IgD-negative memory B cell (primary cell): Measurements from ENCODE around the gene CUX1. TPM values are rescaled to one million over a fixed set of nuclear protein-coding genes. Genes with fewer than 3 reads are reported as not detected.
A peak's percentile ranks its signal among the peaks of the same experiment; 100 is the strongest.

Experiments used
- H3K27ac Mint-ChIP-seq, 3 donors: one replicate each; pipeline ENCODE4 v1.8.0; 2020 to 2022; ENCODE audit warnings: mild to moderate bottlenecking in 3 of 3, mixed read lengths in 3 of 3, moderate library complexity in 1 of 3
- H3K27me3 Mint-ChIP-seq: one replicate; pipeline ENCODE4 v1.8.0; 2021; ENCODE audit warnings: mixed read lengths
- H3K36me3 Mint-ChIP-seq: one replicate; pipeline ENCODE4 v1.8.0; 2020; ENCODE audit warnings: mild to moderate bottlenecking, mixed read lengths
- H3K4me1 Mint-ChIP-seq, 3 donors: one replicate each; pipeline ENCODE4 v1.8.0; 2020 to 2022; ENCODE audit warnings: mixed read lengths in 3 of 3, mild to moderate bottlenecking in 1 of 3
- H3K4me3 Mint-ChIP-seq, 4 donors: one replicate each; pipeline ENCODE4 v1.8.0; 2020 to 2022; ENCODE audit warnings: mild to moderate bottlenecking in 4 of 4, mixed read lengths in 4 of 4, moderate library complexity in 3 of 4
- H3K9me3 Mint-ChIP-seq, 3 donors: one replicate each; pipeline ENCODE4 v1.8.0; 2020 to 2021; ENCODE audit warnings: mixed read lengths in 3 of 3, mild to moderate bottlenecking in 1 of 3
- polyA plus RNA-seq: library from polyadenylated mRNA; unstranded; fragments of 300-500 nt; fragmentation: Illumina TruSeq; gene quantifications from one replicate; pipeline ENCODE4 v1.2.3, GENCODE V29; 2021

The CUX1 gene
- polyA plus RNA-seq, 1 donor from 2014 or later: 22.2 TPM

- Mint-ChIP-seq H3K9me3 (no peaks in the 10 kb centered on the region), H3K27ac (no peak overlapping the region), H3K4me1 (no peaks in the 10 kb centered on the region), H3K36me3 (peaks cover 18% of the 10 kb centered on the region), H3K27me3 (no peaks in the 10 kb centered on the region), H3K4me3 (no peak overlapping the region)
Observed at GRCh38 chr7:102099474-102099873, 282.0 kb downstream of the CUX1 start.

GRCh38 chr7:102101111-102101551, 283.7 kb downstream of the CUX1 start:
- Mint-ChIP-seq H3K36me3 (peaks cover 18% of the 10 kb centered on the region), H3K27ac (no peak overlapping the region), H3K27me3 (no peaks in the 10 kb centered on the region), H3K4me1 (peaks cover 0 to 1% (median 0%) of the 10 kb centered on the region in 3 donors), H3K4me3 (no peak overlapping the region), H3K9me3 (no peaks in the 10 kb centered on the region)

- no peak overlapping the region for H3K27ac Mint-ChIP-seq
Observed at GRCh38 chr7:102101926-102102325, 284.5 kb downstream of the CUX1 start.

GRCh38 chr7:102103027-102103372, 285.6 kb downstream of the CUX1 start:
- no peaks in the 10 kb centered on the region for H3K9me3 Mint-ChIP-seq
- H3K27me3 Mint-ChIP-seq: no peaks in the 10 kb centered on the region
- no peak overlapping the region for H3K4me3 Mint-ChIP-seq
- H3K4me1 Mint-ChIP-seq: peaks cover 0 to 1% (median 0%) of the 10 kb centered on the region in 3 donors
- no peak overlapping the region for H3K27ac Mint-ChIP-seq
- H3K36me3 Mint-ChIP-seq: peaks cover 20% of the 10 kb centered on the region

More at GRCh38 chr7:102101926-102102325, 284.5 kb downstream of the CUX1 start:
- H3K27me3 Mint-ChIP-seq: no peaks in the 10 kb centered on the region
- no peaks in the 10 kb centered on the region for H3K9me3 Mint-ChIP-seq
- peaks cover 0 to 1% (median 0%) of the 10 kb centered on the region in 3 donors for H3K4me1 Mint-ChIP-seq
- H3K36me3 Mint-ChIP-seq: peaks cover 21% of the 10 kb centered on the region
- H3K4me3 Mint-ChIP-seq: peak overlapping the region in 1 of 4 donors; percentile 23

GRCh38 chr7:102104245-102104644, 286.8 kb downstream of the CUX1 start:
- Mint-ChIP-seq H3K4me3 (no peak overlapping the region), H3K4me1 (peaks cover 0 to 1% (median 0%) of the 10 kb centered on the region in 3 donors), H3K27ac (peak overlapping the region in 1 of 3 donors; percentile 1), H3K27me3 (no peaks in the 10 kb centered on the region), H3K9me3 (no peaks in the 10 kb centered on the region), H3K36me3 (peaks cover 17% of the 10 kb centered on the region)

GRCh38 chr7:102106625-102107024, 289.2 kb downstream of the CUX1 start:
- H3K9me3 Mint-ChIP-seq: no peaks in the 10 kb centered on the region
- peaks cover 11% of the 10 kb centered on the region for H3K36me3 Mint-ChIP-seq
- H3K27me3 Mint-ChIP-seq: no peaks in the 10 kb centered on the region
- no peak overlapping the region for H3K27ac Mint-ChIP-seq
- no peak overlapping the region for H3K4me3 Mint-ChIP-seq
- H3K4me1 Mint-ChIP-seq: peaks cover 0 to 1% (median 0%) of the 10 kb centered on the region in 3 donors

- Mint-ChIP-seq H3K9me3 (no peaks in the 10 kb centered on the region), H3K27me3 (no peaks in the 10 kb centered on the region), H3K36me3 (peaks cover 12% of the 10 kb centered on the region), H3K27ac (no peak overlapping the region), H3K4me1 (peaks cover 0 to 1% (median 0%) of the 10 kb centered on the region in 3 donors), H3K4me3 (no peak overlapping the region)
Observed at GRCh38 chr7:102107474-102108104, 290.2 kb downstream of the CUX1 start.

- no peak overlapping the region for H3K4me3 Mint-ChIP-seq
- H3K27ac Mint-ChIP-seq: no peak overlapping the region
- H3K4me1 Mint-ChIP-seq: no peaks in the 10 kb centered on the region
- no peaks in the 10 kb centered on the region for H3K27me3 Mint-ChIP-seq
- H3K9me3 Mint-ChIP-seq: no peaks in the 10 kb centered on the region
- peaks cover 9% of the 10 kb centered on the region for H3K36me3 Mint-ChIP-seq
Observed at GRCh38 chr7:102111061-102112041, 293.9 kb downstream of the CUX1 start.

GRCh38 chr7:102115181-102115580, 297.8 kb downstream of the CUX1 start:
- Mint-ChIP-seq H3K4me1 (no peaks in the 10 kb centered on the region), H3K27me3 (no peaks in the 10 kb centered on the region), H3K4me3 (no peak overlapping the region), H3K27ac (no peak overlapping the region), H3K36me3 (peaks cover 12% of the 10 kb centered on the region), H3K9me3 (no peaks in the 10 kb centered on the region)

GRCh38 chr7:102115931-102116330, 298.5 kb downstream of the CUX1 start:
- Mint-ChIP-seq H3K9me3 (no peaks in the 10 kb centered on the region), H3K27me3 (no peaks in the 10 kb centered on the region), H3K36me3 (peaks cover 12% of the 10 kb centered on the region), H3K4me1 (peaks cover 0 to 1% (median 0%) of the 10 kb centered on the region in 3 donors), H3K27ac (no peak overlapping the region), H3K4me3 (no peak overlapping the region)

GRCh38 chr7:102117743-102118142, 300.3 kb downstream of the CUX1 start:
- Mint-ChIP-seq H3K4me3 (no peak overlapping the region), H3K36me3 (peaks cover 11% of the 10 kb centered on the region), H3K9me3 (no peaks in the 10 kb centered on the region), H3K27ac (no peak overlapping the region), H3K27me3 (no peaks in the 10 kb centered on the region), H3K4me1 (peaks cover 7 to 10% (median 7%) of the 10 kb centered on the region in 3 donors)

GRCh38 chr7:102119213-102119651, 301.8 kb downstream of the CUX1 start:
- Mint-ChIP-seq H3K27ac (no peak overlapping the region), H3K9me3 (no peaks in the 10 kb centered on the region), H3K4me3 (peak overlapping the region in 1 of 4 donors; percentile 43), H3K4me1 (peaks cover 7 to 13% (median 7%) of the 10 kb centered on the region in 3 donors), H3K27me3 (no peaks in the 10 kb centered on the region), H3K36me3 (peaks cover 9% of the 10 kb centered on the region)

GRCh38 chr7:102119925-102120324, 302.5 kb downstream of the CUX1 start:
- H3K4me3 Mint-ChIP-seq: no peak overlapping the region
- H3K36me3 Mint-ChIP-seq: peaks cover 8% of the 10 kb centered on the region
- peaks cover 7 to 16% (median 12%) of the 10 kb centered on the region in 3 donors for H3K4me1 Mint-ChIP-seq
- no peaks in the 10 kb centered on the region for H3K9me3 Mint-ChIP-seq
- no peak overlapping the region for H3K27ac Mint-ChIP-seq
- H3K27me3 Mint-ChIP-seq: no peaks in the 10 kb centered on the region

GRCh38 chr7:102120666-102121195, 303.3 kb downstream of the CUX1 start:
- Mint-ChIP-seq H3K9me3 (no peaks in the 10 kb centered on the region), H3K27me3 (no peaks in the 10 kb centered on the region), H3K27ac (no peak overlapping the region)

GRCh38 chr7:102122026-102122425, 304.6 kb downstream of the CUX1 start:
- Mint-ChIP-seq H3K36me3 (peaks cover 7% of the 10 kb centered on the region), H3K4me3 (no peak overlapping the region), H3K9me3 (no peaks in the 10 kb centered on the region), H3K27ac (no peak overlapping the region), H3K27me3 (no peaks in the 10 kb centered on the region), H3K4me1 (peaks cover 7 to 20% (median 12%) of the 10 kb centered on the region in 3 donors)

More at GRCh38 chr7:102120666-102121195, 303.3 kb downstream of the CUX1 start:
- H3K4me1 Mint-ChIP-seq: peaks cover 7 to 20% (median 12%) of the 10 kb centered on the region in 3 donors
- no peak overlapping the region for H3K4me3 Mint-ChIP-seq
- H3K36me3 Mint-ChIP-seq: peaks cover 4% of the 10 kb centered on the region
